GM12801 (cell line): ENCODE measurements around the gene ZNF891.

Experiments used
- CTCF ChIP-seq: IDR thresholded peaks from one replicate; pipeline ENCODE4 v1.5.1; 2011; ENCODE audit warnings: control low read depth; ENCODE audit not compliant: insufficient read length; ENCODE audit errors: extremely low read depth

Gene ZNF891

GRCh38 chr12:133130038-133130807 is at the start of gene ZNF891, which contains the start of gene ZNF10:
Gene ZNF891, minus strand, starts transcription at chr12:133130274. Its CDS starts 8,356 bp downstream, at chr12:133121918.
Gene ZNF10, plus strand, starts transcription at chr12:133130627. Its CDS starts 13,866 bp downstream, at chr12:133144493.
- TF ChIP-seq CTCF, result no peak

GRCh38 chr12:133174901-133175300 is 44.8 kb upstream of the ZNF891 start:
- no peak for TF ChIP-seq CTCF

GRCh38 chr12:133172491-133172890 is 42.4 kb upstream of the ZNF891 start:
- no peak for TF ChIP-seq CTCF

GRCh38 chr12:133165776-133166175 is 35.7 kb upstream of the ZNF891 start:
- TF ChIP-seq CTCF, result no peak

GRCh38 chr12:133156125-133156690 is 26.1 kb upstream of the ZNF891 start:
- TF ChIP-seq CTCF, result no peak

GRCh38 chr12:133145981-133146380 is 15.9 kb upstream of the ZNF891 start:
- TF ChIP-seq CTCF, result no peak

- no peak for TF ChIP-seq CTCF
These were observed 5.7 kb upstream of the ZNF891 start for GRCh38 chr12:133135747-133136146.
